T-cell (primary cell): ENCODE measurements around the gene IMMP2L. TPM values are rescaled to one million over a fixed set of nuclear protein-coding genes. Genes with fewer than 3 reads are reported as not detected.
"Not testable (repeated sequence)": the region's sequence is repeated elsewhere in the genome, so short reads cannot be mapped to it uniquely, and the experiment has no call there.

Experiments
- ATAC-seq, 4 experiments: fragments of 200-7000 bp in 3 of 4; fragments of 150-1000 bp in 1 of 4; cut with Tn5 transposase; replicated peaks in 1 of 4; 1 replicate in 3 of 4; 2 replicates in 1 of 4; pipeline ENCODE4 v1.10.0; 2021; ENCODE audit warnings: moderate library complexity in 3 of 4, mild to moderate bottlenecking in 2 of 4, moderate number of reproducible peaks in 1 of 4
- CTCF ChIA-PET, 2 donors: fragments of 300-600 bp; sonication (Branson Sonifier 250); formaldehyde crosslinking; loops; one replicate each; lab custom pipeline; 2022; ENCODE audit warnings: antibody characterized with exemption in 2 of 2; lab: Charles Lee
- POLR2A ChIA-PET, 2 donors: fragments of 300-600 bp; sonication (Branson Sonifier 250); formaldehyde crosslinking; loops; one replicate each; lab custom pipeline; 2022; ENCODE audit warnings: antibody characterized with exemption in 2 of 2; lab: Charles Lee
- DNase-seq, 35 experiments: peaks; one replicate each; pipeline versions ENCODE4 v3.0.0 to v3.0.0-alpha.2; 2013 to 2023
- H3K27ac ChIP-seq: one replicate; pipeline ENCODE4 v1.5.1; 2013; ENCODE audit warnings: low read length
- H3K27me3 ChIP-seq, 2 experiments: replicated peaks in 1 of 2; 1 replicate in 1 of 2; 2 replicates in 1 of 2; pipeline versions ENCODE4 v1.6.1 to v1.7.0; 2013; ENCODE audit warnings: low read length in 1 of 2, mixed read lengths in 1 of 2; ENCODE audit not compliant: control insufficient read depth in 2 of 2, insufficient read depth in 2 of 2; ENCODE audit errors: extremely low read depth in 1 of 2
- H3K36me3 ChIP-seq, 2 donors: 1 replicate in 1 of 2; 2 replicates in 1 of 2; pipeline versions ENCODE4 v1.6.1 to v1.7.0; 2013; ENCODE audit warnings: low read length in 1 of 2; ENCODE audit not compliant: control insufficient read depth in 2 of 2, insufficient read depth in 1 of 2; ENCODE audit errors: extremely low read depth in 1 of 2
- H3K4me1 ChIP-seq, 2 experiments: 1 replicate in 1 of 2; 2 replicates in 1 of 2; pipeline versions ENCODE4 v1.6.1 to v1.7.0; 2013; ENCODE audit warnings: low read length in 2 of 2, mixed read lengths in 1 of 2; ENCODE audit not compliant: insufficient read depth in 2 of 2, control insufficient read depth in 1 of 2; ENCODE audit errors: extremely low read depth in 1 of 2
- H3K4me3 ChIP-seq, 2 donors: 1 replicate in 1 of 2; 2 replicates in 1 of 2; pipeline versions ENCODE4 v1.5.1 to v1.7.0; 2013; ENCODE audit warnings: mild to moderate bottlenecking in 2 of 2, low read length in 1 of 2, moderate library complexity in 1 of 2; ENCODE audit not compliant: control insufficient read depth in 1 of 2; ENCODE audit errors: extremely low read depth in 1 of 2
- H3K9me3 ChIP-seq: 2 replicates; pipeline ENCODE4 v1.7.0; 2013
- H3K27ac Mint-ChIP-seq, 2 donors: one replicate each; pipeline ENCODE4 v1.8.0; 2020 to 2021; ENCODE audit warnings: mild to moderate bottlenecking in 2 of 2, mixed read lengths in 2 of 2
- H3K27me3 Mint-ChIP-seq, 2 donors: one replicate each; pipeline ENCODE4 v1.8.0; 2021 to 2022; ENCODE audit warnings: mixed read lengths in 2 of 2
- H3K36me3 Mint-ChIP-seq: one replicate; pipeline ENCODE4 v1.8.0; 2021; ENCODE audit warnings: mixed read lengths
- H3K4me1 Mint-ChIP-seq, 3 donors: one replicate each; pipeline ENCODE4 v1.8.0; 2020 to 2022; ENCODE audit warnings: mixed read lengths in 3 of 3, mild to moderate bottlenecking in 1 of 3
- H3K4me3 Mint-ChIP-seq, 3 donors: one replicate each; pipeline ENCODE4 v1.8.0; 2020 to 2022; ENCODE audit warnings: mild to moderate bottlenecking in 3 of 3, mixed read lengths in 3 of 3, moderate library complexity in 3 of 3
- H3K9me3 Mint-ChIP-seq, 3 donors: one replicate each; pipeline ENCODE4 v1.8.0; 2020 to 2022; ENCODE audit warnings: mixed read lengths in 3 of 3
- WGBS: methylation state at CpG from one replicate; pipeline ENCODE4 v1.1.5; 2013; ENCODE audit warnings: missing lambda C conversion rate; ENCODE audit not compliant: insufficient coverage; 5-methylcytosine and 5-hydroxymethylcytosine counted together
- total RNA-seq, 35 experiments: library from RNA in 6 of 35; stranded (reverse) in 6 of 35; fragments of 120-200 nt in 1 of 35; gene quantifications; one replicate each; pipeline versions ENCODE4 v1.2.1 to v1.2.4 and lab custom pipeline; 2013 to 2026

The IMMP2L gene
- total RNA-seq, 5 donors from 2014 or later (not counting 1 experiment from before 2014, with no cell fraction given) = 14.1 to 27.3 (median 21.7) TPM

DNA sequence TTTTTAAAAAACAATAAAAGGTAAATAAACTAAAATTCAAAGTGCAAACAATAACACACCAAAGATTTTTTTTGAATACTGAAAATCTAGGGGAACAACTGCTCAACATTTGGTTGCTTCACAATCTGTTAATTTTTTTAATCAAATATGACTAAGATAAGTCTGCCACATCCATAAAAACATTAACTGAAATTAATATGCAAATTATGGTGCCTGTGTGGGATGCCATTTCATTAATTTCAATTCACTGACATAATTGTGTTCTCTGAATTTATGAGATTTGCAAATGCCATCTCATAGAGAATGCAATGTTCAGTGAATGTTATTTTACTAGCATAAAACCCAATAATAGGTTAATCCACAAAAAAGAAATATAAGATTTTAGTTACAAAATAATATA, 237.5 kb downstream of the IMMP2L start:
- peaks cover 2 to 19% (median 12%) of the 10 kb centered on the region in 3 donors for H3K4me1 Mint-ChIP-seq

DNA sequence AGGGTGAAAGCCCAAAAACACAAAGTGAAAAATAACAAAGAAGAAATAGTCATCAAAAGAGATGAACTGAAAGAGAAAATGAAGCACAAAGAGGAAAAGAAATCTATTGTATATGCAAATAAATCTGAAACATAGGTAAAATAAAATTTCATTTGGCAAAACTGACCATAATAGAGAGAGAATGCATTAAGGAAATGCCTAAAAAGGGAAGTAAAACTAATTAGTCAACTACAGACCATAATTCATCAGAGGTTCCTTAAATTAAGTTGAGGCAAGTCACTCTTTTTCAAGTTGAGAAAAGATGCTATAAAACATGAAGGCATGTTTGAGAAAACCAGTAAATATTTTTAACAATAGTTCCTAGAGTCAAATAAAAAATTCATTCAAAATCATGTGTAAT, 238.1 kb downstream of the IMMP2L start:
- no peak overlapping the region for H3K27ac Mint-ChIP-seq
- peaks cover 0 to 11% (median 7%) of the 10 kb centered on the region in 3 donors for H3K9me3 Mint-ChIP-seq
- peaks cover 2 to 17% (median 10%) of the 10 kb centered on the region in 3 donors for H3K4me1 Mint-ChIP-seq
- ChIA-PET POLR2A (no interaction called here), CTCF (no interaction called here)
- no peaks in the 10 kb centered on the region for H3K27me3 Mint-ChIP-seq
- no peak overlapping the region for H3K4me3 ChIP-seq
- H3K4me3 Mint-ChIP-seq = no peak overlapping the region
- no peaks in the 10 kb centered on the region for H3K9me3 ChIP-seq
- H3K27me3 ChIP-seq = no peaks in the 10 kb centered on the region
- DNase-seq (no peak), ATAC-seq (no peak)
- H3K36me3 ChIP-seq = no peaks in the 10 kb centered on the region
- no peak overlapping the region for H3K27ac ChIP-seq
- peaks cover 25% of the 10 kb centered on the region for H3K36me3 Mint-ChIP-seq
- no peaks in the 10 kb centered on the region for H3K4me1 ChIP-seq

More for the DNA sequence above, 237.5 kb downstream of the IMMP2L start:
- H3K36me3 ChIP-seq = no peaks in the 10 kb centered on the region
- no peaks in the 10 kb centered on the region for H3K27me3 ChIP-seq
- Mint-ChIP-seq H3K27me3 (no peaks in the 10 kb centered on the region), H3K9me3 (peaks cover 0 to 11% (median 7%) of the 10 kb centered on the region in 3 donors), H3K4me3 (no peak overlapping the region), H3K36me3 (peaks cover 25% of the 10 kb centered on the region), H3K27ac (no peak overlapping the region)
- DNase-seq (no peak), ATAC-seq (no peak)
- ChIA-PET CTCF (no interaction called here), POLR2A (no interaction called here)
- H3K4me1 ChIP-seq = no peaks in the 10 kb centered on the region
- H3K27ac ChIP-seq = no peak overlapping the region
- no peaks in the 10 kb centered on the region for H3K9me3 ChIP-seq
- no peak overlapping the region for H3K4me3 ChIP-seq

- H3K27me3 Mint-ChIP-seq, CTCF ChIA-PET, H3K9me3 ChIP-seq, H3K27ac ChIP-seq, DNase-seq, ATAC-seq, H3K4me1 ChIP-seq, H3K4me3 Mint-ChIP-seq, H3K27ac Mint-ChIP-seq, POLR2A ChIA-PET, H3K4me3 ChIP-seq, H3K27me3 ChIP-seq, H3K36me3 ChIP-seq: not testable (repeated sequence)
- H3K9me3 Mint-ChIP-seq = peaks cover 0 to 11% (median 7%) of the 10 kb centered on the region in 3 donors
- peaks cover 25% of the 10 kb centered on the region for H3K36me3 Mint-ChIP-seq
- no CpG with 5 or more reads among the region's 3 CpGs for WGBS
- peaks cover 0 to 12% (median 7%) of the 10 kb centered on the region in 3 donors for H3K4me1 Mint-ChIP-seq
These were observed 238.6 kb downstream of the IMMP2L start for GRCh38 chr7:111323670-111324069.

GRCh38 chr7:111320133-111320532, 242.2 kb downstream of the IMMP2L start:
- no peak for ATAC-seq
- peaks cover 30% of the 10 kb centered on the region for H3K36me3 Mint-ChIP-seq
- H3K4me1 Mint-ChIP-seq = peaks cover 0 to 12% (median 7%) of the 10 kb centered on the region in 3 donors

GRCh38 chr7:111312966-111313365, 249.3 kb downstream of the IMMP2L start:
- CTCF ChIA-PET = interaction anchor here in 1 of 2 donors (0.6 kb wide), 1 partner anchor 11 kb away, joined by 4 read pairs; no protein-coding TSS in a partner anchor
- H3K4me3 ChIP-seq = no peak overlapping the region
- Mint-ChIP-seq H3K27me3 (no peaks in the 10 kb centered on the region), H3K4me3 (no peak overlapping the region), H3K27ac (no peak overlapping the region), H3K4me1 (no peaks in the 10 kb centered on the region), H3K9me3 (peaks cover 0 to 3% (median 0%) of the 10 kb centered on the region in 3 donors), H3K36me3 (peaks cover 17% of the 10 kb centered on the region)
- no peaks in the 10 kb centered on the region for H3K36me3 ChIP-seq
- no peaks in the 10 kb centered on the region for H3K9me3 ChIP-seq
- no peak overlapping the region for H3K27ac ChIP-seq
- ATAC-seq (no peak), DNase-seq (no peak)
- POLR2A ChIA-PET = no interaction called here
- H3K27me3 ChIP-seq = no peaks in the 10 kb centered on the region
- H3K4me1 ChIP-seq = no peaks in the 10 kb centered on the region

More at GRCh38 chr7:111320133-111320532, 242.2 kb downstream of the IMMP2L start:
- H3K9me3 Mint-ChIP-seq = peaks cover 0 to 11% (median 7%) of the 10 kb centered on the region in 3 donors
- H3K4me3 ChIP-seq = no peak overlapping the region
- no peaks in the 10 kb centered on the region for H3K4me1 ChIP-seq
- ChIA-PET POLR2A (interaction anchor here in 1 of 2 donors (1.2 kb wide), 1 partner anchor 15 kb away, joined by 3 read pairs; no protein-coding TSS in a partner anchor), CTCF (no interaction called here)
- no peak for DNase-seq
- no peak overlapping the region for H3K27ac ChIP-seq
- no peaks in the 10 kb centered on the region for H3K9me3 ChIP-seq
- no peak overlapping the region for H3K27ac Mint-ChIP-seq
- no peaks in the 10 kb centered on the region for H3K27me3 ChIP-seq
- H3K36me3 ChIP-seq = no peaks in the 10 kb centered on the region
- no peaks in the 10 kb centered on the region for H3K27me3 Mint-ChIP-seq
- no peak overlapping the region for H3K4me3 Mint-ChIP-seq

GRCh38 chr7:111308691-111309090, 253.6 kb downstream of the IMMP2L start:
- Histone ChIP-seq H3K27ac (no peak overlapping the region), H3K9me3 (no peaks in the 10 kb centered on the region), H3K4me3 (no peak overlapping the region), H3K4me1 (no peaks in the 10 kb centered on the region), H3K36me3 (no peaks in the 10 kb centered on the region), H3K27me3 (no peaks in the 10 kb centered on the region)
- H3K9me3 Mint-ChIP-seq = peaks cover 0 to 3% (median 0%) of the 10 kb centered on the region in 3 donors
- H3K27me3 Mint-ChIP-seq = no peaks in the 10 kb centered on the region
- H3K36me3 Mint-ChIP-seq = peaks cover 11% of the 10 kb centered on the region
- peaks cover 0 to 6% (median 3%) of the 10 kb centered on the region in 3 donors for H3K4me1 Mint-ChIP-seq
- H3K27ac Mint-ChIP-seq = no peak overlapping the region
- no peak overlapping the region for H3K4me3 Mint-ChIP-seq
- ATAC-seq (no peak), DNase-seq (no peak)
- no CpG with 5 or more reads among the region's 1 CpG for WGBS
- ChIA-PET POLR2A (interaction anchor here in 1 of 2 donors (0.5 kb wide), 1 partner anchor 13 kb away, joined by 4 read pairs; no protein-coding TSS in a partner anchor), CTCF (interaction anchor here in 1 of 2 donors (0.8 kb wide), 1 partner anchor 49 kb away, joined by 3 read pairs; no protein-coding TSS in a partner anchor)
